ENCODE data around the gene ANTXR1. TPM values are rescaled to one million over a fixed set of nuclear protein-coding genes. Genes with fewer than 3 reads are reported as not detected.
"Not testable (repeated sequence)": the region's sequence is repeated elsewhere in the genome, so short reads cannot be mapped to it uniquely, and the experiment has no call there.

ANTXR1 gene
- total and polyA plus RNA-seq, 2 donors (not counting 1 experiment from before 2014, with no cell fraction given) = 44.6 to 101 TPM

- H3K4me3 ChIP-seq (replicated peaks in 1 of 4; ENCODE audit: control extremely low read depth in 1 of 4, insufficient read depth in 1 of 4, low read depth in 3 of 4, low read length in 4 of 4) = no peak overlapping the region
- no peak overlapping the region for H2AFZ ChIP-seq (ENCODE audit: low read length)
- no peaks in the 10 kb centered on the region for H3K79me2 ChIP-seq (ENCODE audit: control insufficient read depth, insufficient read depth, low read length)
- H4K20me1 ChIP-seq (ENCODE audit: control insufficient read depth, extremely low read depth, insufficient read depth, low read length) = no peaks in the 10 kb centered on the region
- H3K27ac ChIP-seq (ENCODE audit: insufficient read depth, low read length) = no peak overlapping the region
- H3K9ac ChIP-seq (ENCODE audit: insufficient read depth, low read length) = no peak overlapping the region
- peaks cover 13% of the 10 kb centered on the region for H3K4me1 ChIP-seq (ENCODE audit: control insufficient read depth, extremely low read depth, insufficient read depth, low read length)
- DNase-seq (ENCODE audit: low read depth in 2 of 2) = no peak
- H3K27me3 ChIP-seq (ENCODE audit: control insufficient read depth, insufficient read depth, low read length) = no peaks in the 10 kb centered on the region
- no peak overlapping the region for H3K4me2 ChIP-seq (ENCODE audit: extremely low read depth, insufficient read depth, low read length)
- no peaks in the 10 kb centered on the region for H3K36me3 ChIP-seq (ENCODE audit: control insufficient read depth, insufficient read depth, low read length)
- no peak for TF ChIP-seq EZH2 (IDR thresholded peaks at IDR 0.05; ENCODE audit: low read length, missing control alignments)
- TF ChIP-seq CTCF (conservative IDR thresholded peaks at IDR 0.05 in 1 of 2, IDR thresholded peaks at IDR 0.05 in 1 of 2; ENCODE audit: low read depth in 1 of 2, low read length in 2 of 2) = no peak
- no peaks in the 10 kb centered on the region for H3K9me3 ChIP-seq (ENCODE audit: control insufficient read depth, insufficient read depth, low read depth, low read length)
Measured at GRCh38 chr2:69226903-69227302, 213.9 kb downstream of the ANTXR1 start.

GRCh38 chr2:69227716-69228115 lies 214.7 kb downstream of the ANTXR1 start:
- no peak overlapping the region for H3K4me3 ChIP-seq (replicated peaks in 1 of 4; ENCODE audit: control extremely low read depth in 1 of 4, insufficient read depth in 1 of 4, low read depth in 3 of 4, low read length in 4 of 4)
- H3K4me1 ChIP-seq (ENCODE audit: control insufficient read depth, extremely low read depth, insufficient read depth, low read length) = peaks cover 6% of the 10 kb centered on the region
- H3K4me2 ChIP-seq (ENCODE audit: extremely low read depth, insufficient read depth, low read length) = no peak overlapping the region
- DNase-seq (ENCODE audit: low read depth in 2 of 2) = no peak
- H3K9ac ChIP-seq (ENCODE audit: insufficient read depth, low read length) = no peak overlapping the region
- no peak overlapping the region for H2AFZ ChIP-seq (ENCODE audit: low read length)
- no peaks in the 10 kb centered on the region for H4K20me1 ChIP-seq (ENCODE audit: control insufficient read depth, extremely low read depth, insufficient read depth, low read length)
- no peaks in the 10 kb centered on the region for H3K79me2 ChIP-seq (ENCODE audit: control insufficient read depth, insufficient read depth, low read length)
- no peaks in the 10 kb centered on the region for H3K9me3 ChIP-seq (ENCODE audit: control insufficient read depth, insufficient read depth, low read depth, low read length)
- H3K27ac ChIP-seq (ENCODE audit: insufficient read depth, low read length) = no peak overlapping the region
- no peaks in the 10 kb centered on the region for H3K36me3 ChIP-seq (ENCODE audit: control insufficient read depth, insufficient read depth, low read length)
- TF ChIP-seq CTCF (conservative IDR thresholded peaks at IDR 0.05 in 1 of 2, IDR thresholded peaks at IDR 0.05 in 1 of 2; ENCODE audit: low read depth in 1 of 2, low read length in 2 of 2) = no peak
- TF ChIP-seq EZH2 (IDR thresholded peaks at IDR 0.05; ENCODE audit: low read length, missing control alignments) = no peak
- H3K27me3 ChIP-seq (ENCODE audit: control insufficient read depth, insufficient read depth, low read length) = no peaks in the 10 kb centered on the region

- not testable (repeated sequence) for H3K9me3 ChIP-seq (ENCODE audit: control insufficient read depth, insufficient read depth, low read depth, low read length); H3K9ac ChIP-seq (ENCODE audit: insufficient read depth, low read length); H3K4me3 ChIP-seq (replicated peaks in 1 of 4; ENCODE audit: control extremely low read depth in 1 of 4, insufficient read depth in 1 of 4, low read depth in 3 of 4, low read length in 4 of 4); H3K36me3 ChIP-seq (ENCODE audit: control insufficient read depth, insufficient read depth, low read length); DNase-seq (ENCODE audit: low read depth in 2 of 2); H2AFZ ChIP-seq (ENCODE audit: low read length); H3K4me1 ChIP-seq (ENCODE audit: control insufficient read depth, extremely low read depth, insufficient read depth, low read length); H3K79me2 ChIP-seq (ENCODE audit: control insufficient read depth, insufficient read depth, low read length); H4K20me1 ChIP-seq (ENCODE audit: control insufficient read depth, extremely low read depth, insufficient read depth, low read length); H3K4me2 ChIP-seq (ENCODE audit: extremely low read depth, insufficient read depth, low read length); H3K27ac ChIP-seq (ENCODE audit: insufficient read depth, low read length); H3K27me3 ChIP-seq (ENCODE audit: control insufficient read depth, insufficient read depth, low read length)
Measured at GRCh38 chr2:69230946-69231345, 218.0 kb downstream of the ANTXR1 start.
